Right atrium auricular region (tissue), 2 donors: ENCODE data around the gene ADAMTS17. TPM values are rescaled to one million over a fixed set of nuclear protein-coding genes. Genes with fewer than 3 reads are reported as not detected.

Experiments
- DNase-seq: peaks from one replicate; pipeline ENCODE4 v3.0.0-alpha.2; 2019; ENCODE audit warnings: low spot score
- H3K27ac ChIP-seq, 2 donors: fragments of 200-600 bp; sonication (generic); 1 replicate in 1 of 2; 2 replicates in 1 of 2; pipeline ENCODE4 v1.5.1; 2016 to 2019
- H3K27me3 ChIP-seq, 2 donors: fragments of 200-600 bp; sonication (generic); one replicate each; pipeline versions ENCODE4 v1.5.1 to v1.6.0; 2017 to 2019
- H3K36me3 ChIP-seq: fragments of 200-600 bp; sonication (generic); one replicate; pipeline ENCODE4 v1.5.1; 2016
- H3K4me1 ChIP-seq, 2 donors: fragments of 200-600 bp; sonication (generic); one replicate each; pipeline versions ENCODE4 v1.5.1 to v1.6.0; 2017 to 2019
- H3K4me3 ChIP-seq, 2 donors: fragments of 200-600 bp; sonication (generic); 1 replicate in 1 of 2; 2 replicates in 1 of 2; pipeline ENCODE4 v1.5.1; 2017 to 2019; ENCODE audit warnings: mild to moderate bottlenecking in 1 of 2, moderate library complexity in 1 of 2
- H3K9me3 ChIP-seq, 2 donors: fragments of 200-600 bp; sonication (generic); one replicate each; pipeline ENCODE4 v1.5.1; 2019
- total RNA-seq, 2 donors: library from RNA; depleted of rRNA; stranded (reverse); fragments of >200 nt; gene quantifications; one replicate each; pipeline ENCODE4 v1.1.0, GENCODE V29; 2016
- TF ChIP-seq, protein P1 (sequence below), 2 donors: fragments of 200-600 bp; sonication (generic); IDR thresholded peaks; one replicate each; pipeline ENCODE4 v1.5.1; 2019; ENCODE audit warnings: antibody characterized with exemption in 2 of 2

ADAMTS17 gene
- total RNA-seq, 2 donors from 2014 or later, result 3.6 to 4.4 TPM

DNA sequence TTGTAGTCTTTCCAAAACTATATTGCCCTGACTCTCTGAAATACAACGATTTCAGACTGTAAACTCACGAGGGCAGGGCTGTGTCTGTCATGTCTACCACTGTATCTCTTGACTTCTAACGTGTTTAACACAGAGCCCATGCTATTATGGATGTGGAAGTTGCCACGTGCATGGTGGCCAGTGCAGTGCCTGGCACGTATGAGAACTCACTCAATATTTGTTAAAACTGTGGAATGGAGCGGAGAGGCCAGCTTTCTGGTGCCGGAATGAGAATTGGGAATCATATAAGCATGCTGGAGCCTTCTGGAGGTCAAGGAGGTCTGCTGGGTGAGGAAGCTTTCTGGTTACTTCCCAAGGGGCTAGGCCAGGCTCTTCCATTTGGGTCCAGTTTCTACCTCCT is 387.9 kb downstream of the ADAMTS17 start:
- Histone ChIP-seq H3K4me1 (no peaks in the 10 kb centered on the region), H3K27ac (no peak overlapping the region), H3K27me3 (no peaks in the 10 kb centered on the region), H3K36me3 (no peaks in the 10 kb centered on the region), H3K4me3 (no peak overlapping the region), H3K9me3 (peaks cover 0 to 10% of the 10 kb centered on the region in 2 donors)
- peak; percentile 21 for DNase-seq
- TF ChIP-seq, protein P1, sequence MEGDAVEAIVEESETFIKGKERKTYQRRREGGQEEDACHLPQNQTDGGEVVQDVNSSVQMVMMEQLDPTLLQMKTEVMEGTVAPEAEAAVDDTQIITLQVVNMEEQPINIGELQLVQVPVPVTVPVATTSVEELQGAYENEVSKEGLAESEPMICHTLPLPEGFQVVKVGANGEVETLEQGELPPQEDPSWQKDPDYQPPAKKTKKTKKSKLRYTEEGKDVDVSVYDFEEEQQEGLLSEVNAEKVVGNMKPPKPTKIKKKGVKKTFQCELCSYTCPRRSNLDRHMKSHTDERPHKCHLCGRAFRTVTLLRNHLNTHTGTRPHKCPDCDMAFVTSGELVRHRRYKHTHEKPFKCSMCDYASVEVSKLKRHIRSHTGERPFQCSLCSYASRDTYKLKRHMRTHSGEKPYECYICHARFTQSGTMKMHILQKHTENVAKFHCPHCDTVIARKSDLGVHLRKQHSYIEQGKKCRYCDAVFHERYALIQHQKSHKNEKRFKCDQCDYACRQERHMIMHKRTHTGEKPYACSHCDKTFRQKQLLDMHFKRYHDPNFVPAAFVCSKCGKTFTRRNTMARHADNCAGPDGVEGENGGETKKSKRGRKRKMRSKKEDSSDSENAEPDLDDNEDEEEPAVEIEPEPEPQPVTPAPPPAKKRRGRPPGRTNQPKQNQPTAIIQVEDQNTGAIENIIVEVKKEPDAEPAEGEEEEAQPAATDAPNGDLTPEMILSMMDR (IDR thresholded peaks at IDR 0.05), result no peak

- TF ChIP-seq, protein P1 (IDR thresholded peaks at IDR 0.05), result no peak
- Histone ChIP-seq H3K36me3 (no peaks in the 10 kb centered on the region), H3K27ac (no peak overlapping the region), H3K27me3 (no peaks in the 10 kb centered on the region), H3K9me3 (peaks cover 0 to 17% of the 10 kb centered on the region in 2 donors), H3K4me3 (no peak overlapping the region), H3K4me1 (no peaks in the 10 kb centered on the region)
- no peak for DNase-seq
Observed at GRCh38 chr15:99951511-99951910, 390.3 kb downstream of the ADAMTS17 start.

- Histone ChIP-seq H3K27me3 (no peaks in the 10 kb centered on the region), H3K4me3 (no peak overlapping the region), H3K27ac (no peak overlapping the region), H3K36me3 (no peaks in the 10 kb centered on the region), H3K9me3 (peaks cover 2 to 38% of the 10 kb centered on the region in 2 donors), H3K4me1 (no peaks in the 10 kb centered on the region)
- TF ChIP-seq, protein P1 (IDR thresholded peaks at IDR 0.05), result no peak
- no peak for DNase-seq
Observed at GRCh38 chr15:99944131-99944530, 397.6 kb downstream of the ADAMTS17 start.

GRCh38 chr15:99943466-99943865 is 398.3 kb downstream of the ADAMTS17 start:
- no peaks in the 10 kb centered on the region for H3K36me3 ChIP-seq
- peaks cover 2 to 38% of the 10 kb centered on the region in 2 donors for H3K9me3 ChIP-seq
- no peaks in the 10 kb centered on the region for H3K4me1 ChIP-seq
- no peak overlapping the region for H3K4me3 ChIP-seq
- TF ChIP-seq, protein P1 (IDR thresholded peaks at IDR 0.05), result no peak
- no peak overlapping the region for H3K27ac ChIP-seq
- peak; percentile 32 for DNase-seq
- H3K27me3 ChIP-seq, result no peaks in the 10 kb centered on the region

- no peaks in the 10 kb centered on the region for H3K27me3 ChIP-seq
- TF ChIP-seq, protein P1 (IDR thresholded peaks at IDR 0.05), result no peak
- peaks cover 0 to 7% of the 10 kb centered on the region in 2 donors for H3K4me1 ChIP-seq
- H3K27ac ChIP-seq, result no peak overlapping the region
- no peak overlapping the region for H3K4me3 ChIP-seq
- H3K36me3 ChIP-seq, result no peaks in the 10 kb centered on the region
- no peak for DNase-seq
- H3K9me3 ChIP-seq, result no peaks in the 10 kb centered on the region
Observed at GRCh38 chr15:99932676-99933402, 408.9 kb downstream of the ADAMTS17 start.
